A549 treated with CORT108297 at 1 μM for 4 hours (cell line): ENCODE data around the gene TAF9. TPM values are rescaled to one million over a fixed set of nuclear protein-coding genes. Genes with fewer than 3 reads are reported as not detected.

Source experiments
- total RNA-seq: library from RNA; stranded (reverse); fragments of 200-300 nt; extraction: Qiagen RNA extraction; gene quantifications from 5 replicates; pipeline ENCODE4 v1.2.3, GENCODE V29; 2022

Gene TAF9
- 120 to 143 TPM (median 124 TPM) in 5 replicates for total RNA-seq

DNA sequence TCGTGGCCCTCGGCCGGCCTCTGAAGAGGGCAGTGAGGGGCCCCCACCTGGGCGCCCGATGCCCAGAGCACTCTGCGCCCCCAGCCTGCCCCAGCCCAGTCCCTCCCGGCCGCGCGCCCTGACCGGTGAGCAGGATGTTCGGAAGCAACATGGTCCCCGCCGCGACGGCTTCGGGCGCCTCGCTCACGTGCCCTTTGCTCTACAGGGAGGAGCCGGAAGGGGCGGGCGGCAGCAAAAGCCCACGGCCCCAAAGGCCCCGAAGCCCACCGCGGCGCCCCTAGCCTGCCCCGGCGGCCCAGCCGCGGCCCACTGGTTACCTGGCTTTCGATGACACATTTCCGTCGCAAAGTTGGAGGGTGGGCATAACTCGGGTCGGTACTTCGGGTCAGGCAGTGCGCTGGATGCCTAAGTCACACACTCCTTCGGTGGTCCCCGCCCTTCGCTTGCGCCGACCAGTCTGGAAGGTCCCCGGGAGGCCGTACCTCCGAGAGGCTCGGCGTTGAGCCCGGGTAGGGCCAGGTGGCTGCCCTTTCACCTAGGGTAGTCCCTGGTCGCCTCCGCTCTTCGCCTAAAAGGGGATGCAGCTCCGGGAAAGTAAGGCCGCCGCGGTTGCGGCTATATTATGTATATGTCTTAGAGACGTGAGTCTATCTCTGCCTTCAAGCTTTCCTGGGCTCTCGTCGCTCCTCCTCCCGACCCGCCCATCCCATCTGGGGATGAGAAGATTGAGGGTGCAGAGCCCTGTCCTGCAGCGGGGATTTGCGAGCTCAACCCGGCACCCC, at the start of gene TAF9, which contains the start of the genes AK6 and RAD17:
Gene TAF9 (minus strand): TSS at position 181 of the 782 bp plus-strand sequence. CDS start 3,783 bp downstream, outside the sequence.
Gene AK6 (minus strand): TSS at position 181 of the 782 bp plus-strand sequence. CDS start 30 bp downstream, at position 151.
Gene RAD17 (plus strand): TSS at position 479 of the 782 bp plus-strand sequence. CDS start 2,391 bp downstream, outside the sequence.

GRCh38 chr5:69414885-69415583, 45.7 kb upstream of the TAF9 start, which contains the start of gene MARVELD2:
TSS of gene MARVELD2 (plus strand) at chr5:69415116. CDS start at chr5:69419386, 4,270 bp downstream.

Other genes with a start within 250 kb of the TAF9 start
- 256 to 306 TPM (median 276 TPM) in 5 replicates for gene CCNB1, start 202.4 kb downstream of the TAF9 start, total RNA-seq
- 25.5 to 30.0 TPM (median 27.5 TPM) in 5 replicates for gene CENPH, start 179.9 kb downstream of the TAF9 start, total RNA-seq
- gene CDK7, start 134.6 kb downstream of the TAF9 start, total RNA-seq: 58.0 to 75.6 TPM (median 62.5 TPM) in 5 replicates
- 3.7 to 4.0 TPM (median 3.7 TPM) in 5 replicates for gene CCDC125, start 36.7 kb downstream of the TAF9 start, total RNA-seq
- gene AK6, start within 50 bp of the TAF9 start, total RNA-seq: 42.8 to 56.0 TPM (median 49.7 TPM) in 5 replicates
- gene RAD17, start 298 bp upstream of the TAF9 start, total RNA-seq: 15.4 to 19.6 TPM (median 17.1 TPM) in 5 replicates
- gene MARVELD2, start 45.6 kb upstream of the TAF9 start, total RNA-seq: 1.9 to 3.2 TPM (median 2.2 TPM) in 5 replicates
- 9.0 to 13.9 TPM (median 10.3 TPM) in 5 replicates for gene OCLN, start 123.3 kb upstream of the TAF9 start, total RNA-seq
- 32.5 to 42.7 TPM (median 33.6 TPM) in 5 replicates for gene GTF2H2C, start 190.7 kb upstream of the TAF9 start, total RNA-seq